Nucleus accumbens (tissue), 56 donors: ENCODE measurements around the gene KCND1.

ENCODE experiments used
- DNase-seq, 56 donors: peaks; one replicate each; lab custom pipeline; 2025; lab: John Stamatoyannopoulos, UW

KCND1 gene

GRCh38 chrX:48917139-48918001, 54.3 kb downstream of the KCND1 start:
- peak; percentile 17 to 89 (median 72) for DNase-seq

- DNase-seq: no peak
Observed at GRCh38 chrX:48914593-48915493, 56.8 kb downstream of the KCND1 start.

GRCh38 chrX:48913605-48914366, 57.9 kb downstream of the KCND1 start:
- DNase-seq: no peak

GRCh38 chrX:48911412-48912182, 60.0 kb downstream of the KCND1 start, which contains the start of gene SLC35A2:
Gene SLC35A2, minus strand, starts transcription at chrX:48911646. Its CDS starts 10 bp downstream, at chrX:48911636.
- DNase-seq: peak in 55 of 56 donors; percentile 7 to 90 (median 63)
